Iris pigment epithelial cell (primary cell): ENCODE results near the gene MAP3K8.
"Not testable (repeated sequence)": the region's sequence is repeated elsewhere in the genome, so short reads cannot be mapped to it uniquely, and the experiment has no call there.

Source experiments
- DNase-seq: peaks from one replicate; pipeline ENCODE4 v3.0.0-alpha.2; 2011; ENCODE audit warnings: low read depth

The MAP3K8 gene

DNA sequence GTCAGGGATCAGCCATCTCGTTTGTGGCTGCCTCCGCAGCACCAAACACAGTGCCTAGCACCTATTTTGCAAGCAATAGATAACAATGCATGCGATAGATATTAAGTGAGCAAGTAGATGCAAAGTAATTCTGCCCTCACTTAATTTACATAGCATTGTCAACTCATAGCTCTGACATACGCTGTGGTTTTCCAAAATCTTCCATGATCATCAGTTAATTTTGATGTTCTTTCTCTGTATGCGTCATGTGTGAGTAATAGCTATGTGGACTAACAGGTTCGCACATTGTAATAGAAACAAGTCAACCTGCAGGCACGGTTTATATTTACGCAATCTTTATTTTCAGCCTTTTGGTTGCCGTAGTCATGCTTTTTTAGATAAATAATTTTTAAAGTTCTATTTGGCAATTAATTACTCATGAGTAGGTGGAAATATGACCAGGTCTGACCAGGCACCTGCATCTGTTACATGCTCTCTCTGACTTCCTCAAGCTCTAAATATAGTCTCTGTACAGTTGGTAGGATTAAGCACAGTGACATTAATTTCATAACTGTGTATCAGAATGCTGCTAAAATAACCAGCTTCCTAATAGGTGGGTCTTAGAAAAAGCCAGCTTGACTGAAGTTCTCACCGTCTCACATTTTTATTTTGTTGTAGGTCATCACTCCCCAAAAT is 13.3 kb downstream of the MAP3K8 start:
- peak; percentile 94 for DNase-seq

DNA sequence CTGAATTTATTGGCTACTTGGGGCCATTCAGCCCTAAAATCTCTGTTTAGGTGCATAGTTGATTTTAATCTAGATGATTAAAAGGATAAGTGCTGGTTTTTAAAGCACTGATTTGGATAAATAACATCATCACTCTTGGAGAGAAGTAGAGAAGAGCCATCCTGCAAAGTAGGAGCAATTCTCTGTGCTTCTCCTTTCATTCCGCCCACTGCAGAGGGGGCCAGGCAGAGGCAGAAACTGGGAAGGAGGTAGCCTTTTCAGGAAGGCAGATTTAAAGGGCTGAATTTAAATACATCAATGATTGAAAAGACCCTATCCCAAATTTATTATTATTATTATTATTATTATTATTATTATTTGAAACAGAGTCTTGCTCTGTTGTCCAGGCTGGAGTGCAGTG is 14.1 kb downstream of the MAP3K8 start:
- DNase-seq, result no peak

DNA sequence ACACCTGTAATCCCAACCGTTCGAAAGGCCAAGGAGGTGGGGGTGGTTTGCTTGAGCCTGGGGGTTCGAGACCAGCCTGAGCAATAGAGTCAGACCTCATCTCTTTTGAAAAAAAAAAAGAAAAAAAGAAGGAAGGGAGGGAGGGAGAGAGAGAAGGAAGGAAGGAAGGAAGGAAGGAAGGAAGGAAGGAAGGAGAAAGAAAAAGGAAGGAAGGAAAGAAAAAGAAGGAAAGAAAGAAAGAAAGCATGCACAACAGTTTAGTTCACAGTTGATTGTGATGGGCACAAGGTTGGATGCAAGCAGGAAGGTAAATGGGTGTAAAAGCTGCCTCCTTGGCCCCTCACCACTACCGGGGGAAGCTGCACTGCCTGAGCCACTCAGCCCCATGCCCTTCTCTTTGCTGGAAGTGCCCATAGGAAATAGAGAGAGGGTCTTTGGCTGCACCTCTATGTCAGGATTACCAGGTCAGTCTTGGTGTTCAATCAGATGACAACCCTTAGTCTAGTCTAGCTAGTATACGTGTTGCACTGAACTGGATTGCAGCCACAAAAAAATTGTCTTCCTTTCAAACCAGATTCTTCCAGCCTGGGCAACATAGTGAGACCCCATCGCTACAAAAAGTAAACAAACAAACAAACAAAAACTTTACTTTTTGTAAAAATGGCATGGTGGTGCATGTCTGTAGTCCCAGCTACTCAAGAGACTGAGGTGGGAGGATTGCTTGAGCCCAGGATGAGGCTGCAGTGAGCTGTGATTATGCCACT is 20.0 kb downstream of the MAP3K8 start:
- no peak for DNase-seq

- peak; percentile 96 for DNase-seq
Measured at GRCh38 chr10:30454744-30455510, 20.9 kb downstream of the MAP3K8 start.

DNA sequence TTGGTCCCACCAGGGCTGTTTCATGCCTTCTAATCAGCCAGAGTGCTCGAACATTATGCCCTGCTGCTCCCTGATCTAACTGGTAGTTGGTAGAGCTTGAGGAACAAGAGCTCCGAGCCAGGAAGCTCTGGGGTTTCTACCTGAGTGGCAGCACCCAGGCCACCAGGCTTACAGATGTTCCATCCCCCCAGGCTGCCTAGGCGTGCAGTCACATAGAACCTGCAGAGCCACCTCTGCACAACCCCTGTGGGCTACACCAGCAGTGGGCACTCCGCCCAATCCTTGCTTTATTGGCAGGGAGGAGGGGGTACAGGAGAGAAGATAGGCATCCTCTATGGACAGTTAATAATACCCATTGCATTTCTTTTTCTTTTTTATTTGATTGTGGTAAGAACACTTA is 21.8 kb downstream of the MAP3K8 start:
- DNase-seq, result no peak

DNA sequence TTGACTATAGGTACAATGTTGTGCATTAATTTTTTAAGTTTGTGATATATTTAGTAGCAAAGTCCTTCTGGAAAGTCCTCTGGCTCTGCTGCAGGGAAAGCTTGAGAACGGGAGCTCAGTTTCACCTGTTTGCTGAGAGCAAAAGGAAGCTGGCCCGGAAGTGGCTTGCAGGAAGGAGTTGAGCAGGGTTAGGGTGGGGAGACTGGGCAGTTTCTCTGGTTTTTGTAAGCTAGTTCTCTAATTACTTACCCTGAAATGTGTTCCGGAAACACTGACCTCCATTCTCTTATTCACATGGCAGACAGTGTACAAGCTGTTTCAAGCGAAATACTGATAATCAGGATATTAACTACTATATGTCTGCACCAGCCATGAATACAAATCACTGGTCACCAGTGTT is 22.3 kb downstream of the MAP3K8 start:
- no peak for DNase-seq

GRCh38 chr10:30459283-30459682 is 25.3 kb downstream of the MAP3K8 start:
- DNase-seq, result no peak

GRCh38 chr10:30460121-30460520 is 26.1 kb downstream of the MAP3K8 start:
- no peak for DNase-seq

GRCh38 chr10:30462513-30462912 is 28.5 kb downstream of the MAP3K8 start:
- no peak for DNase-seq

- peak; percentile 45 for DNase-seq
Measured at GRCh38 chr10:30463944-30464451, 30.0 kb downstream of the MAP3K8 start.

DNA sequence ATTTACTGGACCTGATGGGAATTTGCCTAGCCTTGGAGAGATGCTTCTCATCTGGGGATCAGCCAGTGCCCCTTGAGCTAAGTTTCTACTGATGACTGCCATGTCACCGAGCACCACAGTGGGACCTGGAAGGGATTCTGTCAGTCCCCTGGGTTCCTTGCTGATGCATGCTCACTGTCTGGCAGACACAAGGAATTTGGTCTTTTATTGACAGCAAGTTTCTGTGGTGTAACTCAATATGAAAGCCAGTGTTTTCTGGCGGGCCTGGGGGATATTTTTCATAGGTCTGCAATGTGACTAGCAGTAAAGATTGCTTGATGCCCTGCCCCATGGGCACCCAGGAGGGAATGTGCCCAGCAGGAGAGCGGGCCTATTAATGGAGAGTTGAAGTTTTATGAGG is 30.7 kb downstream of the MAP3K8 start:
- DNase-seq, result no peak

DNA sequence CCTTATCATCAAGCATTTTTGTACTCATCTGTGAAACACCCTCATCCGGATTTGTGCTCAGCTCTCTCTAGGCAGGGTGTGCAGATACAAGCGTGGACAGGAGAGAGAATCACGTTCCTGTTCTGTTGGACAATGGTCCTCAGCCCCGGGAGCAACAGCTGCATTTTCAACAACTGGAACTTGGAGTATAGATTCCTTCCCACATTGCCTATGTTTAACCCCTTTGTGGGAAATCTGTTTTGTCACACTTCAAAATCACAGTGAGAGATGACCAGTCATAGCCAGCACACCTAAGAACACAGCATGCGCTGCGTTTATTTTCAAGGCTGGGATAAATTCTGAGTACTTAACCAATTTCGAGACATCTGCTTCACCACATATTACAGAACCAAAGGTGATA is 32.5 kb downstream of the MAP3K8 start:
- DNase-seq, result no peak

DNA sequence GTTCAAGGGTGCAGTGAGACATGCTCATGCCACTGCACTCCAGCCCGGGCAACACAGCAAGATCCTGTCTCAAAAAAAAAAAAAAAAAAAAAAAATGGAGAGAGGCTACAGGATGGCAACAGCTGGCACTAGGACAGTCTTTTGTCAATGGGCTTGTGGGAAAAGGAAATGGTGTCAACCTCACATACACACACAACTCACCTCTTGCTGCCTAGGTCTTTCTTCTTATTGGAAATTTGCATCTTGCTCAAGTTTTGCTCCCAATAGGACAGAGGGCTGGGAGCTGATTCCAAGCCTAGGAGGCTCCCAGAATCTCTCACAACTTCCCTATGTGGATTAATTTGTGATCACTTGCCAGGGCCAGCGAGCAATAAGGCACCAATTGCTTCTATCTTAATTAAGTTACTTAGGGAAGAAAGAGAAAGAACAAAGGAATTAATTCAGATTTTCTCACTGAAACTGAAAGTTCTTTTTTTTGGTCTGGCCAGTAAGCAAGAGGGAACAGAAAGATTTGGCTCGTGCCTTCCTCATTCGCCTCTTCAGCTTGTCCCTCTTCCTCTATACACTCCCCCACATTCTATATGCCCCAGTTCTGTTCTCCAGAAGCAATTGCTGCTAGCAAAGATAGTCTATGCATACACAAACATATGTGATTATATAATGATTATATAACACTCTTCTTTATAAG is 33.8 kb downstream of the MAP3K8 start:
- no peak for DNase-seq

- DNase-seq, result no peak
Measured at GRCh38 chr10:30472414-30473155, 38.6 kb downstream of the MAP3K8 start.

DNA sequence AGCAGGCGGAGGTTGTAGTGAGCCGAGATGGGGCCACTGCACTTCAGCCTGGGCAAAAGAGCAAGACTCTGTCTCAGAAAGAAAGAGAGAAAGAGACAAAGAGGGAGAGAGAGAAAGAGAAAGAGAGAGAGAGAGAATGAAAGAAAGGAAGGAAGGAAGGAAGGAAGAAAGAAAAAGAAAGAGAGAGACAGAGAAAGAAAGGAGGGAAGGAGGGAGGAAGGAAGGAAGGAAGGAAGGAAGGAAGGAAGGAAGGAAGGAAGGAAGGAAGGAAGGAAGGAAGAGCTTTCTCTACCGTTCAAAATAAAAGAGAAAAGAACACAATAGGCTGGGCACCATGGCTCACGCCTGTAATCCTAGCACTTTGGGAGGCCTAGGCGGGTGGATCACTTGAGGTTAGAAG is 41.5 kb downstream of the MAP3K8 start:
- not testable (repeated sequence) for DNase-seq

DNA sequence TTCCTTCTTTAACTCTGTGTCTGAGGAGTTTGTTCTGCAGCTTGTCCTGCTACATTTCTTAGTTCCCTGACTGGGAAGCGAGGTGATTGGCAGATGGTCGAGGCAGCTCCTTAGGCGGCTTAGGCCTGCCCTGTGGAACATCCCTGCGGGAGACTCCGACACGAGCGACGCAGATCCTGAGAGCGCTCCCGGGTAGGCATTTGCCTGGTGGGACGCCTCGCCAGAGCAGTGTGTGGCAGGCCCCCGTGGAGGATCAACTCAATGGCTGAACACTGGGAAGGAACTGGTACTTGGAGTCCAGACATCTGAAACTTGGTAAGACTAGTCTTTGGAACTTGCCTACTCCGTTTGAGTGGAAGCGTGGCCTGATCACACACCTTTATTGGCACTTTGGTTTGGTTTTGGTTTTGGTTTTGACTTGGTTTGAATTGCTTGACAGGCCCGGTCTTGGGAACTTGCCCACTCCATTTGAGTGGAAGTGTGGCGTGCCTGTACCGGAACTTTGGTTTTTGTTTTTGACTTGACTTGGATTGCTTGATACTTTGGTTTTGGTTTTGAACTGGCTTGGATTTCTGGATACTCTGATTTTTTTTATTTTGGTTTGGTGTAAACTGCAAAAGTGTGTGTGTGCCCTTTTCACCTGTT is 42.6 kb downstream of the MAP3K8 start:
- DNase-seq, result no peak

DNA sequence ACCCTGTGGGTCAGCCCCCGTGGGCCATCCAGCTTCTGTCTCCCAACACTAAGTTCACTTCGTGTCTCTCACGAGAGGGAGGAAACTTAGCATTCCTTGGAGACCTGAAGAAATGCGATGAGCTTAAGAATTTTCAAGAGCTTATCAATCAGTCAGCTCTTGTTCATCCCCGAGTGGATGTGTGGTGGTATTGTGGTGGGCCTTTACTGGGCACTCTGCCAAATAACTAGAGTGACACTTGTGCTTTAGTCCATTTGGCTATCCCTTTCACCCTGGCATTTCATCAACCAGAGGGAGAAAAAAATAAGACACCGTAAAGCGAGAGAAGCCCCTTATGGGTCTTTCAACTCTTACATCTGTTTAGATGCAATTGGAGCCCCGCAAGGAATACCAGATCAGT is 45.5 kb downstream of the MAP3K8 start:
- DNase-seq, result not testable (repeated sequence)

DNA sequence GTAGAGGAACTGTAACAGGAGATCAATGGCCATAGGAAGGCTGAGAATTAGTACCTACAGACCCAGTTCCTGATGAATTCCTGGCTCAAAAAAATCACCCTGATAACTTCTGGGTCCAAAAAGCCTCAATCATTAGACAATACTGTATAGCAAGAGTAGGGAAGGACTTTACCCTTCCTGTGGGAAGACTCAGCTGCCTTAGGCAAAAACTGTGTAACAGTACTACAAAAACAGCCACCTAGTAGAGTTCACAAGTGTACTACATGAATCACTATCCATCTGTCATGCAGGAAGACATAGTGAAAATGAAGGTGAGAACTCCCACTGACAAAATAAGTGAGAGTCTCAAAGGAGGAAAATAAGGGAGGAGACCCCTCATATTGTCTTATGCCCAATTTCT is 47.6 kb downstream of the MAP3K8 start:
- no peak for DNase-seq

GRCh38 chr10:30488316-30488715 is 54.3 kb downstream of the MAP3K8 start:
- no peak for DNase-seq

- no peak for DNase-seq
Measured at GRCh38 chr10:30489346-30489745, 55.4 kb downstream of the MAP3K8 start.
